H9 (cell line): ENCODE measurements around the gene TRIM69. TPM values are rescaled to one million over a fixed set of nuclear protein-coding genes. Genes with fewer than 3 reads are reported as not detected.

ENCODE experiments used
- DNase-seq: peaks from one replicate; pipeline ENCODE4 v3.0.0-alpha.2; 2017
- H2AFZ ChIP-seq: one replicate; pipeline ENCODE4 v1.6.1; 2013; ENCODE audit warnings: mild to moderate bottlenecking, low read length, control low read depth, moderate library complexity
- H2AK5ac ChIP-seq: 2 replicates; pipeline ENCODE4 v1.6.1; 2013; ENCODE audit warnings: low read length, control low read depth, mixed read lengths; ENCODE audit not compliant: insufficient read length
- H2BK120ac ChIP-seq: one replicate; pipeline ENCODE4 v1.6.1; 2013; ENCODE audit warnings: low read depth, mild to moderate bottlenecking, low read length, control low read depth, inconsistent platforms; ENCODE audit not compliant: poor library complexity, severe bottlenecking
- H2BK12ac ChIP-seq: 2 replicates; pipeline ENCODE4 v1.6.1; 2013; ENCODE audit warnings: low read length, control low read depth, mixed read lengths, low read depth; ENCODE audit not compliant: insufficient read length
- H2BK15ac ChIP-seq: 2 replicates; pipeline ENCODE4 v1.6.1; 2013; ENCODE audit warnings: low read depth, low read length, control low read depth
- H2BK20ac ChIP-seq: one replicate; pipeline ENCODE4 v1.6.1; 2013; ENCODE audit warnings: low read depth, mild to moderate bottlenecking, low read length, control low read depth, inconsistent platforms; ENCODE audit not compliant: poor library complexity, severe bottlenecking
- H2BK5ac ChIP-seq: 2 replicates; pipeline ENCODE4 v1.6.1; 2013; ENCODE audit warnings: low read length, control low read depth, mixed read lengths; ENCODE audit not compliant: insufficient read length
- H3K14ac ChIP-seq: 2 replicates; pipeline ENCODE4 v1.6.1; 2013; ENCODE audit warnings: low read length, control low read depth; ENCODE audit not compliant: insufficient read depth
- H3K18ac ChIP-seq: 2 replicates; pipeline ENCODE4 v1.6.1; 2013; ENCODE audit warnings: low read depth, mild to moderate bottlenecking, mixed read lengths, low read length, control low read depth; ENCODE audit not compliant: insufficient read length
- H3K23ac ChIP-seq: 2 replicates; pipeline ENCODE4 v1.6.1; 2013; ENCODE audit warnings: low read length, control low read depth, mixed read lengths, low read depth; ENCODE audit not compliant: insufficient read length
- H3K23me2 ChIP-seq: 2 replicates; pipeline ENCODE4 v1.6.1; 2013; ENCODE audit warnings: low read depth, mild to moderate bottlenecking, mixed read lengths, low read length, control low read depth; ENCODE audit not compliant: insufficient read length, poor library complexity, severe bottlenecking
- H3K27ac ChIP-seq: 2 replicates; pipeline ENCODE4 v1.5.1; 2013; ENCODE audit warnings: low read length, control low read depth, mixed read lengths, low read depth; ENCODE audit not compliant: insufficient read length
- H3K27me3 ChIP-seq: 2 replicates; pipeline ENCODE4 v1.6.1; 2013; ENCODE audit warnings: low read length, control low read depth, inconsistent platforms; ENCODE audit not compliant: insufficient read depth
- H3K4ac ChIP-seq: 2 replicates; pipeline ENCODE4 v1.6.1; 2013; ENCODE audit warnings: low read depth, mild to moderate bottlenecking, control low read depth, inconsistent platforms, low read length, moderate library complexity
- H3K4me1 ChIP-seq: 2 replicates; pipeline ENCODE4 v1.6.1; 2013; ENCODE audit warnings: low read length, control low read depth, inconsistent platforms; ENCODE audit not compliant: insufficient read depth
- H3K4me2 ChIP-seq: 2 replicates; pipeline ENCODE4 v1.6.1; 2013; ENCODE audit warnings: low read length, control low read depth, mixed read lengths; ENCODE audit not compliant: insufficient read length, insufficient read depth
- H3K56ac ChIP-seq: 2 replicates; pipeline ENCODE4 v1.6.1; 2013; ENCODE audit warnings: low read depth, mild to moderate bottlenecking, mixed read lengths, low read length, control low read depth; ENCODE audit not compliant: insufficient read length
- H3K79me1 ChIP-seq: 2 replicates; pipeline ENCODE4 v1.6.1; 2013; ENCODE audit warnings: low read depth, mild to moderate bottlenecking, moderate library complexity, low read length, control low read depth, inconsistent platforms; ENCODE audit not compliant: insufficient read depth, poor library complexity, severe bottlenecking
- H3K79me2 ChIP-seq: 2 replicates; pipeline ENCODE4 v1.6.1; 2013; ENCODE audit warnings: low read length, control low read depth, inconsistent platforms; ENCODE audit not compliant: insufficient read depth
- H3K9ac ChIP-seq: 2 replicates; pipeline ENCODE4 v1.6.1; 2013; ENCODE audit warnings: low read length, control low read depth, mixed read lengths; ENCODE audit not compliant: insufficient read length; ENCODE audit errors: extremely low read depth
- H3K9me3 ChIP-seq: one replicate; pipeline ENCODE4 v1.6.1; 2013; ENCODE audit warnings: low read depth, low read length, inconsistent platforms; ENCODE audit not compliant: control insufficient read depth
- H3T11ph ChIP-seq: one replicate; pipeline ENCODE4 v1.6.1; 2013; ENCODE audit warnings: mild to moderate bottlenecking, low read length, control low read depth, inconsistent platforms
- H4K20me1 ChIP-seq: one replicate; pipeline ENCODE4 v1.6.1; 2013; ENCODE audit not compliant: control insufficient read depth, insufficient read length, insufficient read depth
- H4K5ac ChIP-seq: 2 replicates; pipeline ENCODE4 v1.6.1; 2013; ENCODE audit warnings: low read depth, mild to moderate bottlenecking, mixed read lengths, low read length, control low read depth; ENCODE audit not compliant: insufficient read length
- H4K8ac ChIP-seq: replicated peaks from 2 replicates; pipeline ENCODE4 v1.6.1; 2013; ENCODE audit warnings: low read length, control low read depth, mixed read lengths, low read depth; ENCODE audit not compliant: insufficient read length
- H4K91ac ChIP-seq: 2 replicates; pipeline ENCODE4 v1.6.1; 2013; ENCODE audit warnings: low read depth, mild to moderate bottlenecking, moderate library complexity, mixed read lengths, low read length, control low read depth; ENCODE audit not compliant: insufficient read length
- H3K27ac Mint-ChIP-seq, 3 experiments: 2 replicates in 2 of 3; 3 replicates in 1 of 3; pipeline ENCODE4 v1.8.0; 2020 to 2021; ENCODE audit warnings: mixed read lengths in 3 of 3, mild to moderate bottlenecking in 1 of 3, moderate library complexity in 1 of 3
- H3K27me3 Mint-ChIP-seq: 2 replicates; pipeline ENCODE4 v1.8.0; 2021; ENCODE audit warnings: low read depth, mild to moderate bottlenecking, moderate library complexity, mixed read lengths
- H3K36me3 Mint-ChIP-seq, 3 experiments: 2 replicates in 2 of 3; 3 replicates in 1 of 3; pipeline ENCODE4 v1.8.0; 2020 to 2021; ENCODE audit warnings: low read depth in 3 of 3, mixed read lengths in 3 of 3; ENCODE audit not compliant: insufficient read depth in 1 of 3
- H3K4me1 Mint-ChIP-seq, 2 experiments: 2 replicates each; pipeline ENCODE4 v1.8.0; 2020; ENCODE audit warnings: mixed read lengths in 2 of 2
- H3K4me3 Mint-ChIP-seq, 2 experiments: 2 replicates in 1 of 2; 3 replicates in 1 of 2; pipeline ENCODE4 v1.8.0; 2020 to 2021; ENCODE audit warnings: mild to moderate bottlenecking in 2 of 2, mixed read lengths in 2 of 2, moderate library complexity in 1 of 2
- H3K9me3 Mint-ChIP-seq, 2 experiments: 2 replicates in 1 of 2; 3 replicates in 1 of 2; pipeline ENCODE4 v1.8.0; 2020; ENCODE audit warnings: mild to moderate bottlenecking in 2 of 2, mixed read lengths in 2 of 2, moderate library complexity in 1 of 2
- WGBS: extraction: QIAGEN DNeasy Blood & Tissue Kit; methylation state at CpG from one replicate; pipeline ENCODE4 v1.1.7; 2013; ENCODE audit warnings: missing lambda C conversion rate, low lambda C conversion rate, mixed read lengths; ENCODE audit not compliant: insufficient read length; ENCODE audit errors: extremely low coverage; 5-methylcytosine and 5-hydroxymethylcytosine counted together
- total RNA-seq: library from RNA; stranded (reverse); gene quantifications from 2 replicates; pipeline ENCODE4 v1.2.1, GENCODE V29; 2021
- TF ChIP-seq, protein P1 (sequence below): fragments of 200-600 bp; sonication (generic); conservative IDR thresholded peaks from 3 replicates; pipeline ENCODE4 v1.8.0; 2021; ENCODE audit warnings: antibody characterized with exemption, mild to moderate bottlenecking

TRIM69 gene
- total RNA-seq, 1 experiment from 2014 or later = 4.3 TPM

- Histone ChIP-seq H2BK120ac (no peak overlapping the region), H3K56ac (no peak overlapping the region)
Observed at GRCh38 chr15:44779761-44780160, 43.4 kb downstream of the TRIM69 start.

More at GRCh38 chr15:44779761-44780160, 43.4 kb downstream of the TRIM69 start:
- Histone ChIP-seq H3K4ac (no peak overlapping the region), H3K9me3 (no peaks in the 10 kb centered on the region), H4K20me1 (no peaks in the 10 kb centered on the region), H2BK20ac (no peak overlapping the region), H2AK5ac (no peak overlapping the region), H3K23ac (no peak overlapping the region), H4K5ac (no peak overlapping the region), H3K4me1 (no peaks in the 10 kb centered on the region), H4K8ac (no peak overlapping the region), H3K27ac (no peak overlapping the region), H2BK15ac (no peak overlapping the region), H3K79me1 (no peaks in the 10 kb centered on the region), H3K9ac (no peak overlapping the region), H2BK12ac (no peak overlapping the region), H3T11ph (no peak overlapping the region), H3K14ac (no peak overlapping the region), H3K27me3 (no peaks in the 10 kb centered on the region), H4K91ac (no peak overlapping the region), H2BK5ac (no peak overlapping the region), H3K18ac (no peak overlapping the region), H3K23me2 (no peaks in the 10 kb centered on the region), H3K79me2 (no peaks in the 10 kb centered on the region), H2AFZ (no peak overlapping the region), H3K4me2 (no peak overlapping the region)
- Mint-ChIP-seq H3K27me3 (peaks cover 2% of the 10 kb centered on the region; the same call in 1 of the 2 replicates), H3K9me3 (no peaks in the 10 kb centered on the region), H3K36me3 (no peaks in the 10 kb centered on the region), H3K27ac (no peak overlapping the region), H3K4me3 (no peak overlapping the region), H3K4me1 (peaks cover 7 to 10% of the 10 kb centered on the region in 2 experiments)
- TF ChIP-seq, protein P1, sequence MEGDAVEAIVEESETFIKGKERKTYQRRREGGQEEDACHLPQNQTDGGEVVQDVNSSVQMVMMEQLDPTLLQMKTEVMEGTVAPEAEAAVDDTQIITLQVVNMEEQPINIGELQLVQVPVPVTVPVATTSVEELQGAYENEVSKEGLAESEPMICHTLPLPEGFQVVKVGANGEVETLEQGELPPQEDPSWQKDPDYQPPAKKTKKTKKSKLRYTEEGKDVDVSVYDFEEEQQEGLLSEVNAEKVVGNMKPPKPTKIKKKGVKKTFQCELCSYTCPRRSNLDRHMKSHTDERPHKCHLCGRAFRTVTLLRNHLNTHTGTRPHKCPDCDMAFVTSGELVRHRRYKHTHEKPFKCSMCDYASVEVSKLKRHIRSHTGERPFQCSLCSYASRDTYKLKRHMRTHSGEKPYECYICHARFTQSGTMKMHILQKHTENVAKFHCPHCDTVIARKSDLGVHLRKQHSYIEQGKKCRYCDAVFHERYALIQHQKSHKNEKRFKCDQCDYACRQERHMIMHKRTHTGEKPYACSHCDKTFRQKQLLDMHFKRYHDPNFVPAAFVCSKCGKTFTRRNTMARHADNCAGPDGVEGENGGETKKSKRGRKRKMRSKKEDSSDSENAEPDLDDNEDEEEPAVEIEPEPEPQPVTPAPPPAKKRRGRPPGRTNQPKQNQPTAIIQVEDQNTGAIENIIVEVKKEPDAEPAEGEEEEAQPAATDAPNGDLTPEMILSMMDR = no peak
- no CpG with 5 or more reads among the region's 2 CpGs for WGBS
- no peak for DNase-seq
